Measurements from ENCODE around the gene CDX2.

GRCh38 chr13:27923794-27924528 lies 45.2 kb downstream of the CDX2 start:
- TF ChIP-seq POLR2A (IDR thresholded peaks at IDR 0.05; ENCODE audit: low read depth, low read length): no peak
- no peak for TF ChIP-seq ZBTB11 (CRISPR knock-in tag; IDR thresholded peaks at IDR 0.05)
- no peak for TF ChIP-seq EZH2 (IDR thresholded peaks at IDR 0.05; ENCODE audit: borderline replicate concordance, control insufficient read depth, low read depth, low read length)
- no peak for TF ChIP-seq ELK1 (IDR thresholded peaks at IDR 0.05; ENCODE audit: low read depth, low read length)
- TF ChIP-seq TCF7 (IDR thresholded peaks at IDR 0.05; ENCODE audit: borderline replicate concordance): no peak
- no peak for TF ChIP-seq CTCF (IDR thresholded peaks at IDR 0.05 in 2 of 3, conservative IDR thresholded peaks at IDR 0.05 in 1 of 3; ENCODE audit: control insufficient read depth in 2 of 3, extremely low read depth in 1 of 3, insufficient read depth in 1 of 3, low read depth in 3 of 3, low read length in 3 of 3)
- TF ChIP-seq MYC (IDR thresholded peaks at IDR 0.05; ENCODE audit: insufficient read depth, insufficient read length, insufficient replicate concordance, low read length, severe bottlenecking): no peak
- TF ChIP-seq USF2 (IDR thresholded peaks at IDR 0.05; ENCODE audit: borderline replicate concordance, low read depth, low read length): no peak
- TF ChIP-seq SUZ12 (IDR thresholded peaks at IDR 0.05; ENCODE audit: unreplicated experiment): no peak
- TF ChIP-seq BACH1 (IDR thresholded peaks at IDR 0.05; ENCODE audit: borderline replicate concordance): no peak
- TF ChIP-seq SMC3 (IDR thresholded peaks at IDR 0.05; ENCODE audit: borderline replicate concordance, low read length): no peak
- TF ChIP-seq JUNB (IDR thresholded peaks at IDR 0.05): no peak

Data from GM12878 (cell line).